PFSK-1 (cell line): ENCODE data around the gene PVALEF.

Experiments used
- FOXP2 ChIP-seq: optimal IDR thresholded peaks from 2 replicates; pipeline ENCODE3; 2011; ENCODE audit warnings: borderline replicate concordance, control low read depth, inconsistent platforms; ENCODE audit not compliant: insufficient read depth; ENCODE audit errors: extremely low read length, extremely low read depth
- POLR2AphosphoS5 ChIP-seq: IDR thresholded peaks from 2 replicates; pipeline ENCODE4 v1.6.1; 2012; ENCODE audit warnings: low read depth, mild to moderate bottlenecking, control low read depth, low read length, moderate library complexity
- REST ChIP-seq, 2 experiments: IDR thresholded peaks; 2 replicates each; pipeline versions ENCODE4 v1.6.1 to v1.8.0; 2011 to 2012; ENCODE audit warnings: low read depth in 2 of 2, low read length in 2 of 2, control low read depth in 1 of 2, inconsistent platforms in 1 of 2, mild to moderate bottlenecking in 1 of 2, moderate library complexity in 1 of 2; ENCODE audit not compliant: insufficient read depth in 1 of 2
- SIN3A ChIP-seq: IDR thresholded peaks from 2 replicates; pipeline ENCODE4 v1.6.1; 2012; ENCODE audit warnings: mild to moderate bottlenecking, low read length, moderate library complexity, borderline replicate concordance; ENCODE audit not compliant: insufficient read depth
- TAF1 ChIP-seq: IDR thresholded peaks from 2 replicates; pipeline ENCODE4 v1.6.1; 2012; ENCODE audit warnings: low read length, control low read depth, borderline replicate concordance; ENCODE audit not compliant: insufficient read depth

The PVALEF gene

GRCh38 chr17:81134064-81134781 is 31.1 kb upstream of the PVALEF start:
- TF ChIP-seq TAF1 (no peak), REST (IDR thresholded peaks at IDR 0.05; ENCODE audit: insufficient read depth in 1 of 2, low read depth in 2 of 2, low read length in 2 of 2) (no peak), SIN3A (no peak), FOXP2 (no peak), POLR2AphosphoS5 (no peak)

DNA sequence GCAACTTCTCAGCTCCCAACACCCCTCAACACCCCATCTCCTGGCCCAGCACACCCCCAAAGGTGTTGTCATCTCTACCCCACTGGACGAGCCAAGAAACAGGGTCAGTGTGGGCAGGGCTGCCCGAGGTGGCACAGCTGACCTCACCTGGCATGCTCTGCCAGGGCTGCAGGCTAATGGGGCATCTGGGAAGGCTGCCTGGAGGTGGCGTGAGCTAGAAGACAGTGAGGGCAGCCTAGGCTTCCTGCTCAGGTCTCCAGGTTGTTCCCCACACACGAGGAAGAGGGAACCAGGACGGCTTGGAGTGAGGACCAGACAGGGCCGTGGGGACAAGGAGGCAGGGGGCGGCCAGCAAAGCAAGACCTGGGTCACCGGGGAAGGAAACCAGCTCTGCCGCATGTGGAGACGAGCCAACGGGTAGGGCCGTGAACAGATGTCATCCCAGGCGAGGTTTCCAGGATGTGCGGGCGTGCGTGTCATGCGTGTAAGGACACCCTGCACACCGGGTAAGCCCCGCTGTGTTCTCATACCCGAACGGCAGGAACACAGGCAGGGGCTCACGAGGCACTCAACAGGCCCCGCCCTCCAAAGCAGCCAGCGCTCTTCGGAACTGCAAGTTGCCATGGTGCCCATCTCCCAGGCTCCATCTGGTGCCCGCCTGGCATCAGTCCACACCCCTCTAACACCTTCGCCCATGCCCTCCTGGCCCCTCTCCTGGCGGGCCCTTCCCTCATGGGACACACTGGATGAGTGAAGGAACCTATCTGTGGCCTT is 29.6 kb upstream of the PVALEF start:
- TF ChIP-seq REST (IDR thresholded peaks at IDR 0.05; ENCODE audit: insufficient read depth in 1 of 2, low read depth in 2 of 2, low read length in 2 of 2) = no peak
- no peak for TF ChIP-seq TAF1
- no peak for TF ChIP-seq POLR2AphosphoS5
- no peak for TF ChIP-seq FOXP2
- TF ChIP-seq SIN3A = no peak

DNA sequence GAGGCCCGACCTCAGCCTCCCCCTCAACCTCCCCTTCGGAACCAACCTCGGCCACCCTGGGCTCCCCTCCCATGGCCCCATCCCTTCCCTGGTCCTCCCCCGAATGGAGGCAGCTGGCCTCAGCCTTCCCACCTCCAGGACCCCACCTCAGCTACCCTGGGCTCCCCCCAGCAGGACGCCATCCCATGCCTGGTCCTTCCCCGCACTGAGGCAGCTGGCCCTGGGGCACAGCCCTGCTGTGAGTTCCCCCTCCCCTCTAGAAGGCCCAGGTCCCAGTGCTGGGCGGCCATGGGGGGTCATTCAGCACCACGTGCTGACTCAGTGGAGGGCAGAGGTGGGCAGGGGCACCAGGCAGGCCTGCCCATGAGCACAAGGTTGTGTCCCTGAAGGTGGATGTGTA is 28.9 kb upstream of the PVALEF start:
- TF ChIP-seq FOXP2 (no peak), TAF1 (no peak), POLR2AphosphoS5 (no peak), SIN3A (no peak), REST (IDR thresholded peaks at IDR 0.05; ENCODE audit: insufficient read depth in 1 of 2, low read depth in 2 of 2, low read length in 2 of 2) (no peak)

DNA sequence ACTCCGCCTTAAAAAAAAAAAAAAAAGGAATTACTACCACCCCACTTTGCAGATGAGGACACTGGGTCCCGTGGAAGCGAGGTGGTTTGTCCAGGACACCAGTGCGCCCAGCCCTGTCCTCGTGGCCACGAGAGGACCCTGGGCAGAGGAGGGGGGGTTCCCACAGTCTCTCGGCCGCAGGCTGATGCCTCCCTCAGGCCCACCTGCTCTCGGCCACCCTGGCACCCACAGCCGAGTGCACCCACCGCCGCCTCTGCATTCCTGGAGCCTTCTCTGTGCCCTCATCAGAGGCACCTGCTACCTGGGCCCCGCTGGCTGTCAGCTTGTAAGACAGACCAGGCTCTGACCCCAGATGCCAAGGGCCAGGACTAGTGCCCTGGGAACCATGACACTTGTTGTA is 28.1 kb upstream of the PVALEF start:
- TF ChIP-seq POLR2AphosphoS5 = no peak
- no peak for TF ChIP-seq TAF1
- no peak for TF ChIP-seq REST (IDR thresholded peaks at IDR 0.05; ENCODE audit: insufficient read depth in 1 of 2, low read depth in 2 of 2, low read length in 2 of 2)
- no peak for TF ChIP-seq SIN3A
- no peak for TF ChIP-seq FOXP2
